ENCODE data around the gene ATG7. TPM values are rescaled to one million over a fixed set of nuclear protein-coding genes. Genes with fewer than 3 reads are reported as not detected.
A peak's percentile ranks its signal among the peaks of the same experiment; 100 is the strongest.
"Not testable (repeated sequence)": the region's sequence is repeated elsewhere in the genome, so short reads cannot be mapped to it uniquely, and the experiment has no call there.

ATG7 gene
- total RNA-seq, 1 experiment from 2014 or later = 42.3 TPM

- DNase-seq (ENCODE audit: low read depth) = no peak
Measured at GRCh38 chr3:11385891-11386290, 113.7 kb downstream of the ATG7 start.

DNA sequence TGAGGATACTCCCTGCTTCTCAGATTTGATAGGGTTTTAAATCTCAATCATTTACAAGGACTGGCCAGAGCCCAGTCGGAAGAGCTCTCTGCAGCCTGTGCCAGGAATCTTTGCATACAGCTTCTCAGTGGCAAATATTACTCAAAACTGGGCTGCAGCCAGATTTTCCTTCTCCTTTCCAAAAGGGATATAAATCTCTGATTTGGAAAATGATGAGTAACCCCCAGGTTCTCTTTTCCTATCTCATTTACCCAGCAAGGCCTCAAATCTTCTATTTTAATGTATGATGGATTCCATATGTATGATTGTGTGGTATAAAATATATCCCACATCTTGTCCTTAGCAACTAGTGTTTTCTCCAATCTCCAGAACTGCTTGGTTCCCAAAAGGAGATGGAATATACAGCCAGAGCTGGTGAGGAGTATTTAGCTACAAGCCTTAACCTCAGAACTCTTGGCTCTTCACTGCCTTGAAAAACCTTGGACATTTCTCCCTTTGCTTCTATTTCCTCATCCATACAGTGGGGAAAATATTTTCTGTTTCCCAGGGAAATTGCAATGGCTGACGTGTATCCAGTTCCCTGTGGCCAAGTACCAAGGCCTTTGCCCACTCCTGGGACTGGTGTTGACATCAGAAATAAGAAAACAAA is 114.4 kb downstream of the ATG7 start:
- no peak for DNase-seq (ENCODE audit: low read depth)

GRCh38 chr3:11389386-11390268 is 117.4 kb downstream of the ATG7 start:
- DNase-seq (ENCODE audit: low read depth) = no peak

- DNase-seq (ENCODE audit: low read depth) = no peak
Measured at GRCh38 chr3:11390411-11391131, 118.4 kb downstream of the ATG7 start.

DNA sequence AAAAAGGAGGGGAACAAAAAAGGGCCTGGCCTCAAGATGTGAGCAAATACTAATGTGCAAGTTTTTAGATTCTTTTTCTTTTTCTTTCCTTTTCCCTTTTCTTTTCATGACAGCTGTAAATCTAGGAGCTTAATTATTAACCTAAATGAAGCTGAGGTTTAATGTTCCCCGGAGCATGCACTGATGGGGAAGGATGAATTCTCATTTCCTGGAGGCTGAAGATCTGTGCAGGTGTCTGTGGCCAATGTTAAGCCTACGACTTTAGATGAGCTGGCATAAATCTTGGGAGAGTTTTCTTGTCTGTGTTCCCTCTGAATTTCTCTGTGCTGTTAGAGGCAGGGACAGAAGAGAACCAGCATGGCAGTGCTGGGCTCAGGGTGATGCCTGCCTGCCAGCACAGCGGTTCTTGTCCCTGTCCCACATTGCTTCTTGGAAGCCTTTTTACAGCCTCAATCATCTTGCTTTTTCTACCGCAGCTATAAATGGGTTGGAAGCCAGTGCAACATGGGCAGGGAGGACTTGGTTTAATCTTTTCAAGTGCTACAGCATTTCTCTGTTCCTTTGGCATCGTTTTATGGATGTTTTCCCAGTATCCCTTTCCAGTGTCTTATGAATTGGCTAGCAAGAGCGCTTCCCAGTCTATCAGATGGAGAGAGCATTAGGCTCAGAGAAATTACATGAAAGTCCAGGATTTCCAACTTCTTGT is 119.1 kb downstream of the ATG7 start:
- no peak for DNase-seq (ENCODE audit: low read depth)

DNA sequence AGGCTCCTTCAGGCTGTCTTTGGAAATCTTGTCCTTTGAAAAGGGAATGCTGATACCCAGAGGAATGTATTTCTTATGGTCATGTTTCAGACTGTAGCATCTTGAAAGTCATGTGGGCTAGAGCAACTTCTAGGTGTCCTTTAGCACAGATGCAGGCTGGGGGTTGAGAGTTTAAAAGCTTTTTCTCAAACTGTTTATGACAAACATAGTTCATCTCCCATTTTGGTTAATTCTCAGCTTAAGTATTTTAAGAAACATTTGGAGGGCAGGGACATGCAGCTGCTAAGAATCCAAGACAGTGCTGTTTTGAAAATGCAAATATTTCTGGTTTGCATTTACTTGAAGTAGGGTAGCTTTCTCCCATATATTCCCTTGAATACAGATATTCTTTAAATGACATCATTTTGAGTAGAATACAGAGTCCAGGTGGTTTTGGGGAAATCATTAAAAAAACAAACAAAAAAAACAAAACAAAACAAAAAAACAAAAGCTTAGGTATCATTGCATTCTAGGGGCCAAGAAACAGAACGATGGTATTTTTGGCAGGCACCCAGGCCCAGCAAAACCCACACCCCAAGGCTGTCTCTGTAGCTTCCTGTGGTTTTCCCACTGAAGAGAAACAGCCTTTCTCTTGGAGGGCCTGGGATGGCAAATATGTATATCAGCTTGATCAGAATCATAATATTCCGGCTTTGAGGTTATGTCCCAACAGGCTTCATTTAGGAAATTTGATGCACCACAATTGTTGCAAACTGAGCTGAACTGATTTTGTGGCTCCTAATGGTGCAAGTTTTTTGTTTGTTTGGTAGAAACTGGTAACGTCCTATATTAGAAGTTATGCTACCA is 120.0 kb downstream of the ATG7 start:
- peak; percentile 69 for DNase-seq (ENCODE audit: low read depth)

DNA sequence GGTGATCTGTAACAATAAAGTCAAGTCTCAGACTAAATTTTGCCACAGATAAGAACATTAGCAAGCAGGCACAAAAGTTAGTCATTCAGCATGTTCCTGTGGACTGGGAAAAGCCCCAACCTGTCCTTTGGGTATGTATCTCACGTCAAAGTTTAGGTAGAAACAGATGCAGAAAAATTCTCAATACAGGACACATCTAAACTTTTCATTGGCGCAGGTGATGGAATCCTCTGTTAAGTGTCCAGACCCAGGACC is 120.6 kb downstream of the ATG7 start:
- no peak for DNase-seq (ENCODE audit: low read depth)

DNA sequence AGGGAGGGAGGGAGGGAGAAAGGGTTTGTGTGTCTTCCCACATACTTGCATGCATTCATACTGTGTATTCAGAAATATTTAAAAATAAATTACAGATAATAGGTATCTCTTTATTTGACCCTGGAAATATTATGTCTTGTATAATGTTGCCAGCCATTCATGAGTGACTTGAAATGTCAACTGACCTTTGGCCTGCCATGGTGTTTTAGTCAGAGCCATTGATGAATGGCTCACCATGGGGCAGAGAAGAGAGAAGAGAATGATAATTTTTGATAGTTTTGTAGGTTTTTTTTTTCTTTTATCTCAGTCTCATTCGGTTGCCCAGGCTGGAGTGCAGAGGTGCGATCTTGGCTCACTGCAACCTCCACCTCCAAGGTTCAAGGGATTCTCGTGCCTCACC is 121.2 kb downstream of the ATG7 start:
- no peak for DNase-seq (ENCODE audit: low read depth)

DNA sequence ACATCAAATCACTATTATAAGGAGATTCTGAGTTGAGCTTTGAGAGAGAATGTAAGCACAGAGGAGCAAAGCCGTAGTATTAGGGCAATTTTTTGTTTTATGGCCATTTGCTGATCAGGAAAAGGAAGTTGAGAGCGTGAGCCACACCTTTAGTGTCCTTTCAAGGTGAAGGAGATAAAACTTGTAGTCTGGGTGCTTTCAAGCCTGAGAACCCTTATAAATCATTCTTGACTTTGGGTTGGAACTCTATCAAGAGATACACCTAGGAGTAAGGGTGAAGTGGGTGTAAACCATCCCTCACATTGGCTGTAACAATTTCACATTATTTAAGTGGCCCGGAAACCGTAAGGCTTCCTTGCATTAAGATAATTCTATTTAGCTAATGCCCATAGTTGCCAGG is 122.2 kb downstream of the ATG7 start:
- DNase-seq (ENCODE audit: low read depth) = no peak

DNA sequence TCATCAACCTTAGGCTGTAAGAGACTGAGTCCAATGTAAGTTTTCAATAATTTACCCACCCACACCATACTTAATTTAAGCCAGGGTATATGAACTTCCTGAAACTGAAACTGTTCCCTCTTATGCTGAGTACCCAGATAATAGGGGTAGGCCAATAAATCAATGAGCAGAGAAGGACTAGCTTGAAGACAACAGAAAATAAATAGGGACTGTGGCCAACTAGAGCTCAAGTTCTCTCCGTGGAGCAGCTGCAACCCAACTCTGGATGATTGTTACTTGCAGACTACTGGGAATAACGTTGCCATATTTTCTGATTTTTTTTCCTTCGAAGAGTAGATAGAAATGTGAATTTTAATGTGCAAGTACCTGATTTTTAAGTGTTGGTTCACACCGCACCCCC is 128.0 kb downstream of the ATG7 start:
- no peak for DNase-seq (ENCODE audit: low read depth)

DNA sequence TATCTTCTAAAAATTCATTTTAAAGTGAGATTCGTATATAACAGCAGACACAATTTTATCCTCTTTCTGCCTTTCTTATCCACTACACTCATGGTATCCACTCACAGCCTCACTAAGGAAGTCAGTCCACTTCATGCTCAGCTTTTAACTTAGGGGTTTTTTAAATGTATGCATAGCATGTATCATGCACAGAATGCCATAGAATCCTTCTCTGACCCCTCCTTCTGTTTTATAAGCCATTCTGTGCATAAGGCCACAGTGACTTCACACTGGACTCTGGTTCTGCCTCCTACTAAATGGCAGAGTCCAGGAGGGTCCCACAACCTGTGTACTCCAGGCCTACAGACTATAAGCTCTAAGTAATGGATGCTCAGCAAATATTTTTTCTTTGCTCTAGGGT is 129.2 kb downstream of the ATG7 start:
- DNase-seq (ENCODE audit: low read depth) = no peak

- no peak for DNase-seq (ENCODE audit: low read depth)
Measured at GRCh38 chr3:11405323-11405722, 133.1 kb downstream of the ATG7 start.

DNA sequence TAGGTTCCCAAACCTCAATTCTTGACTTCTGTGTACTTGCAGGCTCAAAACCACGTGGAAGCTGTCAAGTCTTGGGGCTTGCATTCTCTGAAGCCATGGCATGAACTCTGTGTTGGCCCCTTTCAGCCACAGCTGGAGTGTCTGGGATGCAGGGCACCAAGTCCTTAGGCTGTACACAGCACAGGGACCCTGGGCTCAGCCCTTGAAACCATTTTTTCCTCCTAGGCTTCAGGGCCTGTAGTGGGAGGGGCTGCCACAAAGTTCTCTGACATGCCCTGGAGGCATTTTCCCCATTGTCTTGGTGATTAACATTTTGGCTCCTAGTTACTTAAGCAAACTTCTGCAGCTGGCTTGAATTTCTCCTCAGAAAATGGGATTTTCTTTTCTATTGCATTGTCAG is 135.4 kb downstream of the ATG7 start:
- no peak for DNase-seq (ENCODE audit: low read depth)

DNA sequence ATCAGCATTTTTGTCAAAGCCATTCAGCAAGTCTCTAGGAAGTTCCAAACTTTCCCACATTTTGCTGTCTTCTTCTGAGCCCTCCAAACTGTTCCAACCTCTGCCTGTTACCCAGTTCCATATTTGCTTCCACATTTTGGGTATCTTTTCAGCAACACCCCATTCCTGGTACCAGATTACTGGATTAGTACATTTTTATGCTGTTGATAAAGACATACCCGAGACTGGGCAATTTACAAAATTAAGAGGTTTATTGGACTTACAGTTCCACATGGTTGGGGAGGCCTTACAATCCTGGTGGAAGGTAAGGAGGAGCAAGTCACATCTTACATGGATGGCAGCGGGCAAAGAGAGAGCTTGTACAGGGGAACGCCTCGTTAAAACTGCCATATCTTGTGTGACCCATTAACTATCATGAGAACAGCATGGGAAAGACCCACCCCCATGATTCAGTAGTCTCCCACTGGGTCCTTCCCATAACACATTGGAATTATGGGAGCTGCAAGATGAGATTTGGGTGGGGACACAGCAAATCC is 136.2 kb downstream of the ATG7 start:
- not testable (repeated sequence) for DNase-seq (ENCODE audit: low read depth)

DNA sequence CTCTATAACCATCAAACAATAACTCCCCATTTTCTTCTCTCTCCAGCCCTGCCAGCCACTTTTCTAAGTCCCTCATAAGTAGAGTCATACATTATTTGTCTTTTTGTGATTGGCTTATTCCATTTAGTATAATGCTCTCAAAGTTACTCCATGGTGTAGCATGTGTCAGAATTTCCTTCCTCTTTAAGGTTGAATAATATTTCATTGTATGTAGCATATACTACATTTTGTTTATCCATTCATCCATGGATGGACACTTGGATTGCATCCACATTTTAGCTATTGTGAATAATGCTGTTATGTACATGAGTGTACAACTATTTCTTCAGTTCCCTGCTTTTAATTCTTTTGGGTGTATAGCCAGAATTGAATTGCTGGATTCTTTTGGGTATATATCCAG is 138.4 kb downstream of the ATG7 start:
- DNase-seq (ENCODE audit: low read depth) = no peak

DNA sequence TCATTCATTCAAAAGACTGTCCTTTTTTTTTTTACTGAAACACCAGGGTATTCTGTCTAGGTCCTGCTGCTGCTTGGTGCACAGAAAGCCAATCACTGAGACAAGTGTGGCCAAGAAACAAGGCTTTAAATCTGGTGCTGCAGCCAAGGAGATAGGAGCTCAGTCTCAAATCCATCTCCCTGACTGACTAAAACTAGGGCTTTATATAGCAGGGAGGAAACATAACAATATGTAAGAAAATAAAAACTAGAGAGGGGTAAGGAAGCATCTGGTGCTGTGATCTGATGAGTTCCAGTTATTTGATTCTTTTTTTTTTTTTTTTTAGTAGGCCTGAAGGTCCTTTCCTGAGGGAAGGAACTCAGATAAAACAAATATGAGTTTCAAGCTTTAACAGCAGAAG is 139.8 kb downstream of the ATG7 start:
- no peak for DNase-seq (ENCODE audit: low read depth)

- no peak for DNase-seq (ENCODE audit: low read depth)
Measured at GRCh38 chr3:11413071-11413470, 140.9 kb downstream of the ATG7 start.

DNA sequence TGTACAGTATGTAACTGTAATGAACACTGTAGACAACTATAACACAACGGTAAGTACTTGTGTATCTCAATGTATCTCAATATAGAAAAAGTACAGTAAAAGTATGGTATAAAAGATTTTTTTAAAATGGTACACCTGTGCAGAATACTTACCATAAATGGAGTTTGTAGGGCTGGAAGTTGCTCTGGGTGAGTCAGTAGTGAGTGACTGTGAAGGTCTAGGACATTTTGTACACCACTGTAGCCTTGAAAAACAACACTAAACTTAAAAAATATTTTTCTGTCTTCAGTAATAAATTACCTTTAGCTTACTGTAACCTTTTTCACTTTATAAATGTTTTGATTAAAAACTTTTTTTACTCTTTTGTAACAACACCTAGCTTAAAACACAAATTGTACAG is 142.9 kb downstream of the ATG7 start:
- no peak for DNase-seq (ENCODE audit: low read depth)

GRCh38 chr3:11420066-11420465 is 147.9 kb downstream of the ATG7 start:
- no peak for DNase-seq (ENCODE audit: low read depth)

DNA sequence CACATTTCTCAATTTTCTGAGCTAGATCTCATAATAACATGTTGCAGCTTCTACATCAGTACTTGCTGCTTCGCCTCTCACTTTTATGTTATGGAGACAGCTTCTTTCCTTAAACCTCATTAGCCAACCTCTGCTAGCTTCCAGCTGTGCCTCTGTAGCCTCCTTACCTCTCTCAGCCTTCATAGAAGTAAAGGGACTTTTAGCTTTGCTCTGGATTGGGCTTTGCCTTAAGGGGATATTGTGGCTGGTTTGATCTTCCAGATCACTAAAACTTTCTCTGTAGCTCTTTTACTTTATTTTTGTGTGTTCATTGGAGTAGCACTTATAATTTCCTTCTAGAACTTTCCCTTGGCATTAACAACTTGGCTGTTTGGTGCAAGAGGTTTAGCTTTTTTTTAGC is 150.1 kb downstream of the ATG7 start:
- no peak for DNase-seq (ENCODE audit: low read depth)

DNA sequence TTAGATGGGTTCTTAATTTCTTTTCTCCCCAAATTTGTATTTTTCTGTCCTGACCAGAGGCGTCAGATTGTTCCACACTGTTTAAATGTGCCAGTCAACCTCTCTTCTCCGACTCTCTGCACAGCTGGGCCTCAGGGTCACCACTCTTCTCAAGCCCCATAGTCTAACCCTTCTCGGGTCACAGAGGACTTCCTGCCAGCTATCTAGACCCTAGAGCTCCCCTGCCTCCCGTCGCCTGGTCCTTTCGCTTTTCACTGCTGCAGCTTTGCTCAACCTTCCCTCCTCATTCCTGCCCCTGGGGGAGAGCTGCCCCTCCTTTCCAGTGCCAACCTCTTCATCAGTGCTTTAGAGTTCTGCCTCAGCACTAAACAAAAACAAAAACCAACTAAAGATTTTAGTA is 151.7 kb downstream of the ATG7 start:
- DNase-seq (ENCODE audit: low read depth) = no peak

All from HT1080 (cell line).